ENCODE measurements around the gene ERVFRD-1.
"Not testable (repeated sequence)": the region's sequence is repeated elsewhere in the genome, so short reads cannot be mapped to it uniquely, and the experiment has no call there.

The ERVFRD-1 gene

DNA sequence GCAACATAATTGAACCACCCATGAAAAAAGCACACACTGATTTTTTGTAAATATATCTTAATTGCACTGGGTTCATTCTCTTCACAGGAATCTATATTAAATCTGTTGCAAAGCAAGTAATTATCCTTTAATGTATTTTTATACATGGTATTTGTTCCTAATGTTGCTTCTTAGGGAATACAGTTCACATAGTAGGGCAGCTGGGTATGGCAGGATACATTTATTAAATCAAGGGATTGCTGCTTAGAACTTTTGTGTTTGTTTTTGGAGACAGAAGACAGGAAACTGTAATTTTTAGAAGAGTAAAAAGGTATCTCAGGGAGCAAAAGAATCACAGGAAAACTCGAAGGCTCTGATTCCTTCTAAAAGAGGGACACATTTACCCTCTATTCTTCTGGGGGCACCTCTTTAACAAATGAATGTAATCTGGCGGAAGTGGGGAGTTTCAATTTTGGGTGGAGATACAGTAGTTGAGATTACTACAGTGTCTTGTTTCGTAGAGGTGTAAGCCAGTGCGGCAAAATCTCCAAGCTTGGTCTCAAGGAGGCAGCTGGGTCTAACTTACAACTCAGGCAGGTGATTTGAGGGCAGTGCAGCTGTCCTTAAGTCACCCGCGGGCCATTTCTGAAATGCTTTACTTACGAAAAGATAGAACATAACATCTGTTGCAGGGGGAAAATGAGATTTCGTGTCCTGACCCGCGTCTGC is 18.7 kb downstream of the ERVFRD-1 start:
- H3K4me3 ChIP-seq (ENCODE audit: low read depth, low read length), result peak overlapping the region; percentile 77

DNA sequence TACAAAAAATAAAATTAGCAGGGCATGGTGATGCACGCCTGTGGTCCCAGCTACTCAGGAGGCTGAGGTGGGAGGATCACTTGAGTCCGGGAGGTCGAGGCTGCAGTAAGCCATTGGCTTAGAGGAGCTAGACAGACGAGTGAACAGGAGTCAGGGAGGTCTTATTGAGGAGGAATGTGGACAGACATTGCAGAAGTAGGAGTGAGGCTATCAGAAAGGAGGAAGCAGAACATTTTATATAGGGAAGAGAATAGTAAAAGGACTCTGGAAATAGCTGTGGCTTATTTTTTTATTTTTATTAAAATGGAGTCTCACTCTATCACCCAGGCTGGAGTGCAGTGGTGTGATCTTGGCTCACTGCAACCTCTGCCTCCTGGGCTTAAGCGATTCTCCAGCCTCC is 20.4 kb downstream of the ERVFRD-1 start:
- not testable (repeated sequence) for H3K4me3 ChIP-seq (ENCODE audit: low read depth, low read length)

DNA sequence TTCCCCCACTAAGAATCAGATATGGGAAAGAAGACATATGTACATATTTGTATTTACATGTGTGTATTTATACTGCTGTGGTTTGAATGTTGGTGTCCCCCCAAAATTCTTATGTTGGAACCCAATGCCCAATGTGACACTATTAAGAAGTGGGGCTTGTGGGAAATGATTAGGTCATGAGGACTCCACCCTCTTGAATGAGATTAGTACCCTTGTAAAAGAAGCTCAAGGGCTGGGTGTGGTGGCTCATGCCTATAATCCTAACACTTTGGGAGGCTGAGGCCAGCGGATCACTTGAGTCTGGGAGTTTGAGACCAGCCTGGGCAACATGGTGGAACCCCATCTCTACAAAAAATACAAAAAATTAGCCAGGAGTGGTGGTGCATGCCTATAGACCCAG is 21.8 kb downstream of the ERVFRD-1 start:
- H3K4me3 ChIP-seq (ENCODE audit: low read depth, low read length), result no peak overlapping the region

- not testable (repeated sequence) for H3K4me3 ChIP-seq (ENCODE audit: low read depth, low read length)
Observed at GRCh38 chr6:11087141-11087812, 24.2 kb downstream of the ERVFRD-1 start.

DNA sequence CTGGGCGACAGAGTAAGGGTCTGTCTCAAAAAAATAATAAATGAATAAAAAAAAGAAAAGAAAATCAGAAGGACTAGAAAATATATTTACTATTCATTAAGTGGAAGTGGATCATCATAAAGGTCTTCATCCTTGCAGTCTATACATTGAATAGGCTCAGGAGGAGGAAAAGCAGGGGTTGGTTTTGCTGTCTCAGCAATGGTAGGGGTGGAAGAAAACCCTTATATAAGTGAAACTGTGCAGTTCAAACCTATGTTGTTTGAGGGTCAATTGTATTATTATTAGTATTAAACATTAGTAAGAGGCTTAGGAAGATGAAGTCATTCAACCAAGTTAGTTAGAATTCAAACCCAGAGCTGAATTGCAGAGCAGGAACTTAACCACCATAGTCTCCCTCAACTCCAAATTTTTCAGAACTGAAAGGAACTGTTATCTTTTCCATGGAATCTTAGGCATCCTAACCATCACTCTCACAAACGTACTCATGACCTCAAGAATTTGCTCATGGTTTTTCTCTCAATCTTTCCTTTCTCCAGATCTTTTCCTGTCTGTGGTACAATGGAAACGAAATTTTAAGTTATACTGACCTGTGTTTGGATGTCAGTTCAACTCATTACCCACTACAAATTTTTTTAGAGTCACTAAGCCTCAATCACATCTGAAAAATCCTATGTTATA is 25.6 kb downstream of the ERVFRD-1 start:
- H3K4me3 ChIP-seq (ENCODE audit: low read depth, low read length), result no peak overlapping the region

GRCh38 chr6:11083956-11084355 is 27.6 kb downstream of the ERVFRD-1 start:
- no peak overlapping the region for H3K4me3 ChIP-seq (ENCODE audit: low read depth, low read length)

- H3K4me3 ChIP-seq (ENCODE audit: low read depth, low read length), result no peak overlapping the region
Observed at GRCh38 chr6:11083491-11083890, 28.0 kb downstream of the ERVFRD-1 start.

DNA sequence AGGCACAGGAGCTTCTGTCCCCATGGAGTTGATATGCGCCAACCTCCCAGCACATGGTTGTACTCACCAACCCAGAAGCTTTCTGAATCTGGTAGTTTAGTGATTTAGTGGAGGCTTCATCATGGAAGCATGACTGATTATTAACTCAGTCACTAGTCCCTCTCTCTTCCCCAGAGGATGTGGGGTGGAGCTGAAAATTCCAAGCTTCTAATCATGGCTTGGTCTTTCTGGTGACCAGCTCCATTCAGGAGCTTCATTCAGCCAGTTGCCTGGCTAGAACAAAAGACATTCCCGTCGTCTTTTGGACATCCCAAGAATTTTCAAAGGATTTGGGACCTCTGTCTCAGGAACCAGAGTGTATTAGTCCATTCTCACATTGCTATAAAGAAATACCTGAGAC is 31.2 kb downstream of the ERVFRD-1 start:
- H3K4me3 ChIP-seq (ENCODE audit: low read depth, low read length), result no peak overlapping the region

GRCh38 chr6:11078266-11078665 is 33.3 kb downstream of the ERVFRD-1 start:
- H3K4me3 ChIP-seq (ENCODE audit: low read depth, low read length), result no peak overlapping the region

- H3K4me3 ChIP-seq (ENCODE audit: low read depth, low read length), result no peak overlapping the region
Observed at GRCh38 chr6:11076540-11076939, 35.0 kb downstream of the ERVFRD-1 start.

GRCh38 chr6:11072101-11072500 is 39.4 kb downstream of the ERVFRD-1 start:
- no peak overlapping the region for H3K4me3 ChIP-seq (ENCODE audit: low read depth, low read length)

DNA sequence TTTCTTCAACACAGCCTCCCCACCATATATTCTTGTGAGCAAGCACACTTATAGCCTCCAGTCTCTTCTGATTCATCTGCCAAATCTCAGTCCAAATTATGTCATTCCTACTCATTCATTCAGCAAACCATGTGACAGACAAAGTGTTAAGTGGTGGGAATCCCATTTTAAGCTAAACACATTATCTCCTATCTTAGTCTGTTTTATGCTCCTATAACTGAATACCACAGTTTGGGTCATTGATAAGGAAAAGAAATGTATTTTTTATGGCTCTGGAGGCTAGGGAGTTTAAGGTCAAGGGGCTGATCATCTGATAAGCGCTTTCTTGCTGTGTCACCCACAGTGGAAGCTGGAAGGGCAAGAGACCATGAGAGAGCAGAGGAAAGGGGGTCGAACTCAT is 41.8 kb downstream of the ERVFRD-1 start:
- no peak overlapping the region for H3K4me3 ChIP-seq (ENCODE audit: low read depth, low read length)

- H3K4me3 ChIP-seq (ENCODE audit: low read depth, low read length), result no peak overlapping the region
Observed at GRCh38 chr6:11067348-11067747, 44.2 kb downstream of the ERVFRD-1 start.

DNA sequence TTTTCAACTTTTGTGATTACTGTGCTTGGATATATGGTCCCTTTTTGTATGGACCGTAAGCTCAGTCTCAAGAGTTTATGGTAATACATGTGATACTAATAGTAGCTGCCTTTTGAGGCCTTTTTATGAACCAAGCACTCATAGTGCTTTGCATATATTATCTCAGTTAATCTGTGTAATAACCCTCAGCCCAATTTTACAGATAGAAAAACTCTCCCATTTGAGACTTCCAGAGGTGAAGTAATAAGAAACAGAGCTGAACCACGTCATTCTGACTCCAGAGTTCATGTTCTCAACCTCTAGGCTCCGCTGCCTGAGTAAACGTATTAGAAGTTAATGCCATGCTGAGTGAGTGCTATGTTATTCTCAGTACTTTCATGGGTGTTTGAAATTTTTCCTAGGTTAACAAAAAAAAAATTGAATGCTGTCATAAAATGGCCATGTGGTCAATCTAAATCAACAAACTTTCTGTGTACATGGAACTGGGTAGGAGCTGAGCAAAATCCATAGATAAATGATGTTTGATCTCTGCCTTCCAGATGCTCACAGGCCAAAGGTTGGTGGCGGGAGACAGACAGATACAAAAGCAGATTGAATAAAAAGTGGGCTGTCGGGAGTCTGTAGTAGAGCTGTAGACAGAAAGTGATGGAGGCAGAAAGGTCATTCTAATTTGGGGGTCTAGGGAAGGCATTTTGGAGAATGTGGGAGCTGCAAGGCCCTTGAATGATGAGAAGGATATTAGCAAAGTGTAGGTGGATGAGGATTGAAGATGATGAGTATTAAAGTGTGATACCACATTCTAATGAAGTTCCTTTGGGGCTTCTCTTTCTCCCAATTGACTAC is 44.8 kb downstream of the ERVFRD-1 start:
- H3K4me3 ChIP-seq (ENCODE audit: low read depth, low read length), result no peak overlapping the region

DNA sequence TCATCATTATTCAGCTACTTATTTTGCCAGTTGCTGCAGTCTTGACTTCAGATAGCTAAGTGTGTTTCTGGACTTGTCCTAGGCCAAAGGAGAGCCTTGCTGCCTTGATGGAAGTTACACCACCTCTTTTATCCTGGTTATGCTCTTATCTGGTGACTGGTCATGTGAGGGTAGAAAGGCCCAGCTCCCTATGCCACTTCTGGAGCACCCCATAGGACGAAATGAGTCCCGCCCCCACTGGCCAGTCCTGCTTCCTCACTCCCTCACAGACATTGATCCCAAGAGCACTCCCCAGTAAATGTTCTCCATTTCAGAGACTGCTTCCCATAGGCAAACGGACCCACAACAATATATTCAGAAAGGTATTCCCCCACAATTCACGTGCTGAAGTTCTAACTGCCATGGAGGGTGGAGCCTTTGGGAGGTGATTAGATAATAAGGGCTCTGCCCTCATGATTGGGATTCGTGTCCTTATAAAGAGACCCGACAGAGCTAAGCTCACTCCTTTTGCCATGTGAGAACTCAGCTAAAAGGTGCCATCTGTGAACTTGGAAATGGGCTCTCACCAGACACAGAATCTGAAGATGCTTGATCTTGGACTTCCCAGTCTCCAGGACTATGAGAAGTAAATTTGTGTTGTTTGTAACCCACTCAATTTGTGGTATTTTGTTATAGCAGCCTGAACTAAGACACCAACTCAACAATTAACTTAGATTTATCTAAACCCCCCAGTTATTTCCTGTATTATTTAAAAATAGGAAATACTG is 45.9 kb downstream of the ERVFRD-1 start:
- no peak overlapping the region for H3K4me3 ChIP-seq (ENCODE audit: low read depth, low read length)

DNA sequence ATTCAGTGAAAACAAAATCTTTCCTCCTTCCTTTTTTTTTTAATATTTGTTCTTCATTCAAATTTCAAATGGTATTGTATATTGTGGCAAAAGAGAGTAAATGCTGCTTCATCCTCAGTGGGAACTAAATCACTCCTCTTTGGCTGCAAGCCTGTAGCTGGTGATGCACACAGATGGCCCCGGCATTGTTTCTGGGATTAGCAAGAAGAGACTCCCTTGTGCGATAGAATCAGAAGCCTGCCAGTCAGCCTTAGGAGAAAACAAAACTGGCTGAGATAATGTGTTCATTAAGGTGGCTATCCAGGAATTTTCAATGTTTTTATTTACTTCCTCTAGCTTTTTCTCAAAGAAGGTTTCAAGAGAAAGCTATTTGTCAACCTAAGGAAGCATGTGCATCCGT is 46.7 kb downstream of the ERVFRD-1 start:
- no peak overlapping the region for H3K4me3 ChIP-seq (ENCODE audit: low read depth, low read length)

DNA sequence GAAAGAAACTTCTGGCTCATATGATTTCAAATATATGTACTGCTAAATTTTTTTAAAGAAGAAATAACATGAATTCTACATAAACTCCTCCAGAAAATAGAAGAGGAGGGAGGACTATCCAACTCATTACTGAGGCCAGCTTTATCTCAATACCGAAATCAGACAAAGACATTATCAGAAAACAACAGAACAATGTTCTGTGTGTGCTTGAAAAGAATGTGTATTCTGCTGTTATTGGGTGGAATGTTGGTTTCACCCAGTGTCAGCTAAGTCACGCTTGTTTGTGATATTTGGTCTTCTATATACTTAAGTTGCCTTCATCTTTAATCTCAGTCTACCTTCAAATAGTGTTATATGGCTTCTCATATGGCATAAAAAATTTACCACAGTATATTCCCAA is 48.8 kb downstream of the ERVFRD-1 start:
- no peak overlapping the region for H3K4me3 ChIP-seq (ENCODE audit: low read depth, low read length)

GRCh38 chr6:11062083-11062482 is 49.4 kb downstream of the ERVFRD-1 start:
- H3K4me3 ChIP-seq (ENCODE audit: low read depth, low read length), result no peak overlapping the region

- no peak overlapping the region for H3K4me3 ChIP-seq (ENCODE audit: low read depth, low read length)
Observed at GRCh38 chr6:11058406-11058805, 53.1 kb downstream of the ERVFRD-1 start.

DNA sequence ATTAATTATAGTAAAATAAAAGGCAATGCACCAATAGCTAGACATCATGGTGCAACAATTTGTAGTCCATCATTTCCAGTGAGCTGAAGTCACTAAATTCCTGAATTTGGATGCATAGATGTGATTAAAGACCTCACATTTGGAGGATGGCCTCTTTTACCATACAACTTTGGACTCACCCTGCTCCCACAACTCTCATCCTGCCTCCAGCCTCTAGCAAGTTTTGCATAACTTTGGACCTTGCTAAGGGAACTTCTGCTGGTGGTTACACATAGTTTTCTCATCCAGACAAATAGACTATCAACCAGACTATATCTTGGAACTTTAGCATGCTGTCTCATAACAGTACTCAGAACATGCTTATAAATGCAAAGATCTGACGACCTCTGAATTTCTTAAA is 54.7 kb downstream of the ERVFRD-1 start:
- no peak overlapping the region for H3K4me3 ChIP-seq (ENCODE audit: low read depth, low read length)
